ENCODE results near the gene MPZL2.
A peak's percentile ranks its signal among the peaks of the same experiment; 100 is the strongest.
"Not testable (repeated sequence)": the region's sequence is repeated elsewhere in the genome, so short reads cannot be mapped to it uniquely, and the experiment has no call there.

The MPZL2 gene

DNA sequence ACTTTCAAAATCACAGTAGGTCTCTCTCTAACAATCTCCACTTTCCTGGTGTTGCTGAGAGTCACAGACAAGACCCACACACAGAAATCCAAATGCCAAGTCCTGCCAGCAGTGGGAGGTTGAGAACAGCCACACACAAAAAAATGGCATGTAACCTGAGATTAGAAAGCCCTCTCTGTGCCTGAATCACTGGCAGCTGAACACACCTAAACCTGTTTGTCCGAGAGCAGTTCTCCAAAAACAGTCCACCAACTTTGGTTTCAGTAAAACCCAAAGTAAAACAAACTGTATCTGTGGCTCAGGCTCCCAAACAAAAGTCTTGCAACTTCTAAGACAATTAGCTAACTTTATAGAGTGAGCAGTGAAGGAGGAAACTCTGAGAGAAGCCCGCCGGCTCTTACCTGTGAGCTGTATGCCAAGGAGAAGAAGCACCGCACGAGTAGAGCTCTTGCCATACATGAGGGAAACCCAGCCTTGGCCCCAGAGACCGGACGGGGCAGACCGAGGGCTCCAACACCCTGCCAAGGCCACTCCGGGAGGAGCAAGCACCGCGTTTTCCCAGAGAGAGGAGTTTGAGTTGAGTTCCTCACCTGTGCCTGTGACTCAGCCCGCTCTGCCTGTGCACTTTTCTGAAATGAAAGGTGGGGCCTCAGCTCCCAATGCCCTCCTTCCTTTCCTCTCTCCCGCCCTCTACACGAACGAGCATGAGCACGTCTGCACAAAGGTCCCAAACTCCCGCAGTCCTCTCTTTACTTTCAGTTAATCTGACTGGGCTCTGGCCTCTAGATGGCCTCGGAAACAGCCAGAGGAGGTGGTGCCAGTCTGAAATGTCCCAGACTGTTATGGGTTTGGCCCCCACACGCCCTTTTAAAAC lies at the start of gene MPZL2:
MPZL2 (minus strand) TSS at position 603 of the 874 bp plus-strand sequence; CDS start at position 459, 144 bp downstream.
- DNase-seq (ENCODE audit: low spot score in 2 of 2) (no peak), ATAC-seq (peak; percentile 46)
- peak within 1 kb of the TSS; percentile 73 for H3K4me3 Mint-ChIP-seq
- H3K4me1 Mint-ChIP-seq = peaks cover 38% of the 10 kb centered on the region
- H3K9me3 Mint-ChIP-seq = no peaks in the 10 kb centered on the region
- H3K27ac Mint-ChIP-seq = peak within 1 kb of the TSS; percentile 81
- H3K36me3 Mint-ChIP-seq = peaks cover 6% of the 10 kb centered on the region

GRCh38 chr11:118313242-118313641 lies 49.1 kb upstream of the MPZL2 start:
- DNase-seq (ENCODE audit: low spot score in 2 of 2) = no peak
- peaks cover 92% of the 10 kb centered on the region for H3K36me3 Mint-ChIP-seq
- peaks cover 76% of the 10 kb centered on the region for H3K4me1 Mint-ChIP-seq

GRCh38 chr11:118312328-118312727 lies 48.2 kb upstream of the MPZL2 start:
- Mint-ChIP-seq H3K4me1 (peaks cover 77% of the 10 kb centered on the region), H3K4me3 (no peak overlapping the region), H3K27ac (peak overlapping the region; percentile 93), H3K36me3 (peaks cover 100% of the 10 kb centered on the region), H3K9me3 (no peaks in the 10 kb centered on the region)
- no peak for DNase-seq (ENCODE audit: low spot score in 2 of 2)
- no peak for ATAC-seq

More at GRCh38 chr11:118313242-118313641, 49.1 kb upstream of the MPZL2 start:
- Mint-ChIP-seq H3K4me3 (no peak overlapping the region), H3K27ac (peak overlapping the region; percentile 93), H3K9me3 (no peaks in the 10 kb centered on the region)
- no peak for ATAC-seq

- peaks cover 77% of the 10 kb centered on the region for H3K4me1 Mint-ChIP-seq
- H3K4me3 Mint-ChIP-seq = peak overlapping the region; percentile 23
- H3K36me3 Mint-ChIP-seq = peaks cover 100% of the 10 kb centered on the region
- DNase-seq (ENCODE audit: low spot score in 2 of 2) (no peak), ATAC-seq (peak; percentile 33)
- H3K9me3 Mint-ChIP-seq = no peaks in the 10 kb centered on the region
- peak overlapping the region; percentile 93 for H3K27ac Mint-ChIP-seq
Observed at GRCh38 chr11:118311518-118311917, 47.4 kb upstream of the MPZL2 start.

DNA sequence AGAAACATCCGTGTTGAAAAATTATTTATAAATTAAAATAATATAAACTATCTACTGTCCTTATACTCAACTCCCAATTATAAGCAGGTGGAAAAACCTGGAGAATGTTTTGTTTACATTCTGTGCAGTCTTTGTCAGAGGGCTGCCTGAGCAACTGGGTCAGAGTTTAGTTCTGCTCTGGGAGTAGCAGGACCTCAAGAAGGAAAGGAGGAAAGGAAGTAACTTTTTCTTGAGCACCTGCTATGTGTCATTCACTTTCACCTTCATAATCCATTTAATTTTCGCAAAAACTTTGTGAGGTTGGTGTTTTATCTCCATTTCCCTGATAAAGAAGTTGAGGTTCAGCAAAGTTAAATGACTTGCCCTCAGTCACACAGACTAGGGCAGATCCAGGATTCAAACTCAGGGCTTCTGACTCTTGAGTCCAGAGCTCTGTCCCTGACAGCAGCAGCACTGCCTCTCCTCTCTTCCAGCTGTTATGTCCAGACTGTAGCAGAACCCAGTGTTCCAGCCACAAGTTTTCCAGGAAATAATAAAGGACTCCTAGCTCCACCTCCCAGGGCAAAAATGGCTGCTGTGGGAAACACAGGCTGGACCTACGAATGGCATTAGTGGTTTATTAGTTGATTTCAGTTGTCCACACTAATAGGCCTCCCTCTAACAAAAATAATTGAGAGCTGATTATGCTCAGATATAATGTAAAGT lies 46.8 kb upstream of the MPZL2 start:
- Mint-ChIP-seq H3K9me3 (no peaks in the 10 kb centered on the region), H3K36me3 (peaks cover 100% of the 10 kb centered on the region), H3K27ac (peak overlapping the region; percentile 93), H3K4me1 (peaks cover 76% of the 10 kb centered on the region), H3K4me3 (peak overlapping the region; percentile 23)
- ATAC-seq (no peak), DNase-seq (ENCODE audit: low spot score in 2 of 2) (no peak)

DNA sequence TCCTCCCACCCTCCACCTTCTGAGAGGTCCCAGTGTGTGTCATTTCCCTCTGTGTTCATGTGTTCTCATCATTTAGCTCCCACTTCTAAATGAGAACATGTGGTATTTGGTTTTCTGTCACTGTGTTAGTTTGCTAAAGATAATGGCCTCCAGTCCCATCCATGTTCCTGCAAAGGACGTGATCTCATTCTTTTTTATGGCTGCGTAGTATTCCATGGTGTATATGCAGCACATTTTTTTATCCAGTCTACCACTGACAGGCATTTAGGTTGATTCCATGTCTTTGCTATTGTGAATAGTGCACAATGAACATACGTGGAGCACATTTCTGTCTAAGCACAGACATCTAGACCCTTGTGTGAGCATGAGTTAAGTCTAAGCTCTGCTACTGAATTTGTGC lies 46.2 kb upstream of the MPZL2 start:
- no peak overlapping the region for H3K4me3 Mint-ChIP-seq
- no peak for ATAC-seq
- H3K27ac Mint-ChIP-seq = peak overlapping the region; percentile 93

DNA sequence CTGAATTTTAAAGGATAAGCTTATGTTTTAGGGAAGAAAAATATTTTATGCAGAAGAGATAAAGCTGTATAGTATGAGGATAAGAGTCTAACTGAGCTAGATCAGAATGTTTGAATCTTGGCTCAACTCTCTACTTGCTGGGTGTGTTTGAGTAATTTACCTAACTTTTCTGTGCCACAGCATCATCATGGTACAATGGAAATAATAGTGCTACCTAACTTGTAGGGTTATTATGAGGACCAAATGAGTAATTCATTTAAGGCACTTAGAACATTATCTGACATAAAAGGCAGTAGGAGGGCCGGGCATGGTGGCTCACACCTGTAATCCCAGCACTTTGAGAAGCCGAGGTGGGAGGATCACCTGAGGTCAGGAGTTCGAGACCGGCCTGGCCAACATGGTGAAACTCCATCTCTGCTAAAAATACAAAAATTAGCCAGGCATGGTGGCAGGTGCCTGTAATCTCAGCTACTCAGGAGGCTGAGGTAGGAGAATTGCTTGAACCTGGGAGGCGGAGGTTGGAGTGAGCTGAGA lies 45.0 kb upstream of the MPZL2 start:
- not testable (repeated sequence) for DNase-seq (ENCODE audit: low spot score in 2 of 2); H3K9me3 Mint-ChIP-seq
- Mint-ChIP-seq H3K27ac (peak overlapping the region; percentile 99), H3K4me1 (peaks cover 75% of the 10 kb centered on the region), H3K4me3 (peak overlapping the region; percentile 0), H3K36me3 (peaks cover 96% of the 10 kb centered on the region)
- ATAC-seq = peak; percentile 53

More for the DNA sequence above, 46.2 kb upstream of the MPZL2 start:
- Mint-ChIP-seq H3K36me3 (peaks cover 100% of the 10 kb centered on the region), H3K9me3 (no peaks in the 10 kb centered on the region), H3K4me1 (peaks cover 73% of the 10 kb centered on the region)
- no peak for DNase-seq (ENCODE audit: low spot score in 2 of 2)

DNA sequence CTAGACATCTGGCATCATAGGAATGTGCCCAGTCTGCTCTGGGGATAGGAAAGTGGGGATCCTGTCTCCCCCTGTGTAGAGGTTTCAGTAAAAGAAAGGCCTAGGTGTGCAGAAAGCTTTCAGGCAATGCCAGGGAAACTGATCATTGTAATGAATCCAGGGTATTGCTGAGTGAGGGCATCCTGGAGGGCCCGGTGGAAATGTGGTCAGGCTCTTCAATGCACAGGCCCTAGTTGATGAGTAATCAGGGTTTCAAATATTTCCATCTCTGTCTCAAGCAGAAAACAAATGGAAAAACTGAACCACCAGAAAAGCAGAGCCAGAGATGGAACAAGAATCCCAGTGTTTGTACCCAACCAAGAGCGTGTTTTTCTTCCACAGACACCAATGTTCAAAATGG lies 42.5 kb upstream of the MPZL2 start:
- Mint-ChIP-seq H3K4me1 (peaks cover 61% of the 10 kb centered on the region), H3K36me3 (peaks cover 76% of the 10 kb centered on the region), H3K27ac (peak overlapping the region; percentile 99), H3K9me3 (no peaks in the 10 kb centered on the region), H3K4me3 (peak overlapping the region; percentile 90)
- DNase-seq (ENCODE audit: low spot score in 2 of 2) (no peak), ATAC-seq (peak; percentile 63)

- Mint-ChIP-seq H3K4me3 (peak overlapping the region; percentile 90), H3K36me3 (peaks cover 68% of the 10 kb centered on the region)
Observed at GRCh38 chr11:118305726-118306125, 41.6 kb upstream of the MPZL2 start.

DNA sequence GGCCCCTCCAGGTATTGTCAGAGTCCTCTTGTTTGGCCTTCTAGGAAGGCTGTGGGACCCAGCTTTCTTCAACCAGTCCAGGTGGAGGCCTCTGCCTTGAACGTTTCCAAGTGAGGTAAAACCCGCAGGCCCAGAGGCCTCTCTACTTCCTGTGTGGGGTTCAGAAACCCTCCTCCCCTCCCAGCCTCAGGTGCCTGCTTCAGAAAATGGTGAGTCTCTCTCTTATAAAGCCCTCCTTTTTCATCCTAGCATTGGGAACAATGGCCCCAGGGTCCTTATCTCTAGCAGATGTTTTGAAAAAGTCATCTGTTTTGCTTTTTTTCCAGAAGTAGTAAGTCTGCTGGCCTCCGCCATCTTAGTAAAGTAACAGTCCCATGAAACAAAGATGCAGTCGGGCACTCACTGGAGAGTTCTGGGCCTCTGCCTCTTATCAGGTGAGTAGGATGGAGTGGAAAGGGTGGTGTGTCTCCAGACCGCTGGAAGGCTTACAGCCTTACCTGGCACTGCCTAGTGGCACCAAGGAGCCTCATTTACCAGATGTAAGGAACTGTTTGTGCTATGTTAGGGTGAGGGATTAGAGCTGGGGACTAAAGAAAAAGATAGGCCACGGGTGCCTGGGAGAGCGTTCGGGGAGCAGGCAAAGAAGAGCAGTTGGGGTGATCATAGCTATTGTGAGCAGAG lies 40.6 kb upstream of the MPZL2 start, which contains the start of gene CD3E:
CD3E (plus strand) TSS at position 163 of the 681 bp plus-strand sequence; CDS start at position 386, 223 bp downstream.
- Mint-ChIP-seq H3K4me3 (peak within 1 kb of the TSS; percentile 90), H3K4me1 (peaks cover 49% of the 10 kb centered on the region), H3K27ac (peak within 1 kb of the TSS; percentile 99), H3K9me3 (no peaks in the 10 kb centered on the region), H3K36me3 (peaks cover 58% of the 10 kb centered on the region)
- peak in 1 of 2 donors; percentile 80 for DNase-seq (ENCODE audit: low spot score in 2 of 2)
- ATAC-seq = peak; percentile 87

More at GRCh38 chr11:118305726-118306125, 41.6 kb upstream of the MPZL2 start:
- no peaks in the 10 kb centered on the region for H3K9me3 Mint-ChIP-seq
- peaks cover 54% of the 10 kb centered on the region for H3K4me1 Mint-ChIP-seq
- ATAC-seq (peak; percentile 22), DNase-seq (ENCODE audit: low spot score in 2 of 2) (no peak)
- H3K27ac Mint-ChIP-seq = peak overlapping the region; percentile 99

DNA sequence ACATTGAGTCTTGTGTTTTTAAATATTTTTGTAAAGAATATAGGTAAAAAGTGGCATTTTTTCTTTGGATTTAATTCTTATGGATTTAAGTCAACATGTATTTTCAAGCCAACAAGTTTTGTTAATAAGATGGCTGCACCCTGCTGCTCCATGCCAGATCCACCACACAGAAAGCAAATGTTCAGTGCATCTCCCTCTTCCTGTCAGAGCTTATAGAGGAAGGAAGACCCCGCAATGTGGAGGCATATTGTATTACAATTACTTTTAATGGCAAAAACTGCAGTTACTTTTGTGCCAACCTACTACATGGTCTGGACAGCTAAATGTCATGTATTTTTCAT lies 40.1 kb upstream of the MPZL2 start:
- DNase-seq (ENCODE audit: low spot score in 2 of 2) (no peak), ATAC-seq (peak; percentile 42)
- Mint-ChIP-seq H3K36me3 (peaks cover 53% of the 10 kb centered on the region), H3K27ac (peak overlapping the region; percentile 99), H3K4me3 (peak overlapping the region; percentile 90), H3K9me3 (no peaks in the 10 kb centered on the region), H3K4me1 (peaks cover 49% of the 10 kb centered on the region)

DNA sequence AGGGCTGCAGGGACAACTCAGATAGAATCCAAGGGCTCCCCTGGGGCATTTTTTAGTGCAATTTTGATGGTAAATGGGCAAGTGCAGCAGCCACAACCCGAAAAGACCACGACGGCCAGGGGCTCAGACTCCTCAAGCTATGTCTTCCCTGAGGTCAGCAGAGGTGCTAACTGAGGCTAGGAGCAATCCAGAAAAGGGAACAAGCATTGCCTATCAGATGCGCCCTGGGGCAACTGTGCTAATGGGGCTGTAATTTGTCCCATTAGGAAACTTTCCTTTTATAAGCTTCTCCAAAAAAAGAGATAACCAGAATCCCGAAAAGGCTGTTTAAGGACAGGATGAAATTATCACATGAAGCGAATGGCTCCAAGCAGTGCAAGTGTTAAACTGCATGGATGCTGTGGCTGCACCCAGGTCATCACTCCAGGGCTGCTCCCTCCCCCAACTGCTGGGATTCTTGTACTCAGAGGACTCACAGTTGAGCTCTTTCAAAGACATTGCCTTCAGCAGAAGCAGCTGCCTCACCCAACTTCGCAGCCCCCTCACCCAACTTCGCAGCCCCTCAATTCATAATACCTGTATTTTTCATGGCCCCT lies 37.6 kb upstream of the MPZL2 start:
- no peak overlapping the region for H3K4me3 Mint-ChIP-seq
- H3K4me1 Mint-ChIP-seq = peaks cover 29% of the 10 kb centered on the region
- peaks cover 28% of the 10 kb centered on the region for H3K36me3 Mint-ChIP-seq
- DNase-seq (ENCODE audit: low spot score in 2 of 2) = no peak
- ATAC-seq = no peak
- H3K9me3 Mint-ChIP-seq = no peaks in the 10 kb centered on the region
- peak overlapping the region; percentile 99 for H3K27ac Mint-ChIP-seq

DNA sequence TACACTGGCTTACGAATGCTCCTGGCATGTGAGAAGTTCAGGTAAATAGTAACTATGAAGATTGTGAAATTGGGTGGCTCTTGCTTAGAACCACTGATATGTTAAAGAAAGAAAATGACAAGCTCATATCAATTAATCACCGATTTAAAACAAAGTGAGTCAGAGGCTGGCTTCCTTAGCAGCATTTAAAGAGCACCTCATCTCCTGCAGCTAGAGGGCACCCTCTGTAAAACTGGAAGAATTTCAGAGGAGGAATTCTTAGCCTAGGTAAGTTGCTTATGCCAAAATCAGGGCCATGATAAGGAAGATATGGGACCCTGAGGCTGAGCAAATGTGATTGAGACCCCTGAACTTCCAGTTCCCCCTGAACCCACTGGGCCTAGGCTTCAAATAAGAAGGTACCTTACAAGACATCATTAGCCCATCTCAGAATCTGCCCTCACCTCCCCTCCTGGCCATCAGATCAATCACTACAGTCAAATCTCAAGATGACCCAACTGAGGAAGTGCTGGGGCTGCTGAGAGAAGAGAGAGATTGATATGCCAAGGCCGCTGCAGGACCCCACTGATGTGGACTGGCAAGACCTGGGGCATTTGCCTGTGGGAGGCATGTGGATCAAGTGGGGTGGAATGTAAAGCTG lies 31.8 kb upstream of the MPZL2 start:
- no peak overlapping the region for H3K4me3 Mint-ChIP-seq

GRCh38 chr11:118295199-118295598 lies 31.1 kb upstream of the MPZL2 start:
- Mint-ChIP-seq H3K36me3 (no peaks in the 10 kb centered on the region), H3K4me3 (no peak overlapping the region), H3K9me3 (no peaks in the 10 kb centered on the region), H3K4me1 (peaks cover 20% of the 10 kb centered on the region), H3K27ac (peak overlapping the region; percentile 64)
- DNase-seq (ENCODE audit: low spot score in 2 of 2) (no peak), ATAC-seq (no peak)

More for the DNA sequence above, 31.8 kb upstream of the MPZL2 start:
- H3K4me1 Mint-ChIP-seq = peaks cover 16% of the 10 kb centered on the region
- ATAC-seq (peak; percentile 83), DNase-seq (ENCODE audit: low spot score in 2 of 2) (no peak)
- H3K27ac Mint-ChIP-seq = peak overlapping the region; percentile 64
- H3K9me3 Mint-ChIP-seq = no peaks in the 10 kb centered on the region
- no peaks in the 10 kb centered on the region for H3K36me3 Mint-ChIP-seq

All from stimulated activated effector memory CD8-positive, alpha-beta T cell treated with anti-CD3 and anti-CD28 coated beads, Interleukin-12 subunit alpha, Interleukin-12 subunit beta, amount 100 ng/mL, for 72 hours (primary cell).